ENCODE results near the gene ATP5F1D. TPM values are rescaled to one million over a fixed set of nuclear protein-coding genes. Genes with fewer than 3 reads are reported as not detected.
"Not testable (repeated sequence)": the region's sequence is repeated elsewhere in the genome, so short reads cannot be mapped to it uniquely, and the experiment has no call there.

Gene ATP5F1D
- total and polyA plus RNA-seq, 2 donors (not counting 3 experiments of a cell fraction or from before 2014, with no cell fraction given) = 167 to 192 TPM

DNA sequence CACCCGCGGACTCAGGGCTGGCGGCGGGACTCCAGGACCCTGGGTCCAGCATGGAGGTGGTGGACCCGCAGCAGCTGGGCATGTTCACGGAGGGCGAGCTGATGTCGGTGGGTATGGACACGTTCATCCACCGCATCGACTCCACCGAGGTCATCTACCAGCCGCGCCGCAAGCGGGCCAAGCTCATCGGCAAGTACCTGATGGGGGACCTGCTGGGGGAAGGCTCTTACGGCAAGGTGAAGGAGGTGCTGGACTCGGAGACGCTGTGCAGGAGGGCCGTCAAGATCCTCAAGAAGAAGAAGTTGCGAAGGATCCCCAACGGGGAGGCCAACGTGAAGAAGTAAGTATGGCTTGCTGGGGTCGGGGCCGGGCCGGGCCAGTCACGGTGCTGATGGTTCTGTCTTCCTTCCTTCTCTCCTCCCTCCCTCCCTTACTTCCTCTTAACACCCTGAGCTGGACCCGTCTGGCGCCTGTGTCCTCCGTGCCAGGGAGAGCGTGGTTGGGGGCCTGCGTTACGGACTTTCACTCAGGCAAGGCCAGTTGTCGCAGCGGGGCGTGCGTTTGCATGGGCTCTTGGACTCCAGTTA is 34.6 kb upstream of the ATP5F1D start:
- FAIRE-seq (no peak), DNase-seq (ENCODE audit: low read depth, low spot score) (no peak)
- CTCF ChIA-PET = no interaction called here
- Histone ChIP-seq H3K36me3 (ENCODE audit: control insufficient read depth in 2 of 2, extremely low read depth in 1 of 2, insufficient read depth in 2 of 2, low read length in 2 of 2) (peaks cover 0 to 4% of the 10 kb centered on the region in 2 experiments), H2AFZ (ENCODE audit: low read depth, low read length) (no peak overlapping the region), H3K4me3 (replicated peaks in 1 of 3; ENCODE audit: insufficient read depth in 1 of 3, low read depth in 1 of 3, low read length in 3 of 3) (peak overlapping the region; percentile 76 to 88 (median 86)), H3K9me3 (replicated peaks; ENCODE audit: control insufficient read depth, insufficient read depth, low read length) (no peaks in the 10 kb centered on the region), H3K4me1 (ENCODE audit: control insufficient read depth, extremely low read depth, insufficient read depth, low read length) (peaks cover 22% of the 10 kb centered on the region), H3K9me1 (replicated peaks; ENCODE audit: control insufficient read depth, extremely low read depth, insufficient read depth, low read length) (no peaks in the 10 kb centered on the region), H3K27ac (ENCODE audit: insufficient read depth, low read depth, low read length) (peak overlapping the region; percentile 44), H3K79me2 (ENCODE audit: control insufficient read depth, insufficient read depth, low read length) (peaks cover 57% of the 10 kb centered on the region), H3K27me3 (ENCODE audit: control insufficient read depth in 2 of 2, insufficient read depth in 2 of 2, low read length in 2 of 2) (no peaks in the 10 kb centered on the region), H4K20me1 (replicated peaks; ENCODE audit: control insufficient read depth, extremely low read depth, insufficient read depth, low read length) (no peaks in the 10 kb centered on the region), H3K9ac (replicated peaks; ENCODE audit: extremely low read depth, insufficient read depth, low read length) (peak overlapping the region; percentile 79), H3K4me2 (ENCODE audit: insufficient read depth, low read length) (peak overlapping the region; percentile 77)
- POLR2A ChIA-PET = no interaction called here
- intact Hi-C loops (cut with micrococcal nuclease) = no loop called here
- no TSS peak for BruUV-seq (replicated peaks)
- dilution Hi-C loops (cut with MboI; ENCODE audit: extremely low pct_ligation_motif_present, low sequenced_read_pairs) = no loop called here
- TF ChIP-seq, protein P1, sequence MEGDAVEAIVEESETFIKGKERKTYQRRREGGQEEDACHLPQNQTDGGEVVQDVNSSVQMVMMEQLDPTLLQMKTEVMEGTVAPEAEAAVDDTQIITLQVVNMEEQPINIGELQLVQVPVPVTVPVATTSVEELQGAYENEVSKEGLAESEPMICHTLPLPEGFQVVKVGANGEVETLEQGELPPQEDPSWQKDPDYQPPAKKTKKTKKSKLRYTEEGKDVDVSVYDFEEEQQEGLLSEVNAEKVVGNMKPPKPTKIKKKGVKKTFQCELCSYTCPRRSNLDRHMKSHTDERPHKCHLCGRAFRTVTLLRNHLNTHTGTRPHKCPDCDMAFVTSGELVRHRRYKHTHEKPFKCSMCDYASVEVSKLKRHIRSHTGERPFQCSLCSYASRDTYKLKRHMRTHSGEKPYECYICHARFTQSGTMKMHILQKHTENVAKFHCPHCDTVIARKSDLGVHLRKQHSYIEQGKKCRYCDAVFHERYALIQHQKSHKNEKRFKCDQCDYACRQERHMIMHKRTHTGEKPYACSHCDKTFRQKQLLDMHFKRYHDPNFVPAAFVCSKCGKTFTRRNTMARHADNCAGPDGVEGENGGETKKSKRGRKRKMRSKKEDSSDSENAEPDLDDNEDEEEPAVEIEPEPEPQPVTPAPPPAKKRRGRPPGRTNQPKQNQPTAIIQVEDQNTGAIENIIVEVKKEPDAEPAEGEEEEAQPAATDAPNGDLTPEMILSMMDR (IDR thresholded peaks at IDR 0.05; ENCODE audit: extremely low read depth in 1 of 2, insufficient read depth in 1 of 2, low read depth in 1 of 2, low read length in 2 of 2) = no peak
- TF ChIP-seq POLR2AphosphoS5 (IDR thresholded peaks at IDR 0.05; ENCODE audit: insufficient read depth, low read depth, low read length) (no peak), EZH2 (IDR thresholded peaks at IDR 0.05; ENCODE audit: borderline replicate concordance, low read depth, low read length, severe bottlenecking) (no peak), POLR2A (IDR thresholded peaks at IDR 0.05; ENCODE audit: low read depth, low read length) (no peak), JUN (IDR thresholded peaks at IDR 0.05; ENCODE audit: borderline replicate concordance, insufficient read depth, insufficient read length, low read depth) (no peak), FOS (IDR thresholded peaks at IDR 0.05; ENCODE audit: borderline replicate concordance, insufficient read depth, low read length) (no peak), MYC (IDR thresholded peaks at IDR 0.05; ENCODE audit: low read depth, low read length) (no peak), GATA2 (IDR thresholded peaks at IDR 0.05; ENCODE audit: insufficient read depth, insufficient read length, low read depth, low read length) (no peak)
- TF ChIP-seq, protein P2, sequence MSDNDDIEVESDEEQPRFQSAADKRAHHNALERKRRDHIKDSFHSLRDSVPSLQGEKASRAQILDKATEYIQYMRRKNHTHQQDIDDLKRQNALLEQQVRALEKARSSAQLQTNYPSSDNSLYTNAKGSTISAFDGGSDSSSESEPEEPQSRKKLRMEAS (IDR thresholded peaks at IDR 0.05; ENCODE audit: insufficient read depth, insufficient read length) = no peak

DNA sequence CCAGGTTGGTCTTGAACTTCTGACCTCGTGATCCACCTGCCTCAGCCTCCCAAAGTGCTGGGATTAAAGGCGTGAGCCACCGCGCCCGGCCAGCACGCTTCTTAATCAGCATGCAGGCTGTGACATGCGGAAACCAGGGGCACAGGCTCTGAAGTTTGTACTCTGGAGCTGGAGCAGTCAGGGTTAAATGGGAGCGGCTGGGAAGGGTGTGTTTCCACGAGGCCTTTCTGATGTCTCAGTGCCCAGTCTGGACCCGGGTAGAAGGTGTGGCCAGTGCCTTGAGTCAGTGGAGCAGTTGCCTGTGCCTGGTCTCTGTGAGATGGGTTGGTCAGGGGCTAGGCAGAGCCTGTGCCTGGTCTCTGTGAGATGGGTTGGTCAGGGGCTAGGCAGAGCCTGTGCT is 32.7 kb upstream of the ATP5F1D start:
- H3K9me1 ChIP-seq (replicated peaks; ENCODE audit: control insufficient read depth, extremely low read depth, insufficient read depth, low read length); H3K4me3 ChIP-seq (replicated peaks in 1 of 3; ENCODE audit: insufficient read depth in 1 of 3, low read depth in 1 of 3, low read length in 3 of 3); dilution Hi-C loops (cut with MboI; ENCODE audit: extremely low pct_ligation_motif_present, low sequenced_read_pairs); H4K20me1 ChIP-seq (replicated peaks; ENCODE audit: control insufficient read depth, extremely low read depth, insufficient read depth, low read length); CTCF ChIA-PET; intact Hi-C loops (cut with micrococcal nuclease); DNase-seq (ENCODE audit: low read depth, low spot score); H3K27me3 ChIP-seq (ENCODE audit: control insufficient read depth in 2 of 2, insufficient read depth in 2 of 2, low read length in 2 of 2); FAIRE-seq; BruUV-seq (replicated peaks); H3K9ac ChIP-seq (replicated peaks; ENCODE audit: extremely low read depth, insufficient read depth, low read length); H3K4me2 ChIP-seq (ENCODE audit: insufficient read depth, low read length); H3K36me3 ChIP-seq (ENCODE audit: control insufficient read depth in 2 of 2, extremely low read depth in 1 of 2, insufficient read depth in 2 of 2, low read length in 2 of 2); POLR2A ChIA-PET; H3K27ac ChIP-seq (ENCODE audit: insufficient read depth, low read depth, low read length); H3K9me3 ChIP-seq (replicated peaks; ENCODE audit: control insufficient read depth, insufficient read depth, low read length); H2AFZ ChIP-seq (ENCODE audit: low read depth, low read length): not testable (repeated sequence)
- Histone ChIP-seq H3K79me2 (ENCODE audit: control insufficient read depth, insufficient read depth, low read length) (peaks cover 66% of the 10 kb centered on the region), H3K4me1 (ENCODE audit: control insufficient read depth, extremely low read depth, insufficient read depth, low read length) (peaks cover 22% of the 10 kb centered on the region)

Data from endothelial cell of umbilical vein (primary cell).